Vagina (tissue), 2 donors: ENCODE measurements around the gene MAP6D1. TPM values are rescaled to one million over a fixed set of nuclear protein-coding genes. Genes with fewer than 3 reads are reported as not detected.
"Not testable (repeated sequence)": the region's sequence is repeated elsewhere in the genome, so short reads cannot be mapped to it uniquely, and the experiment has no call there.

Experiments used
- DNase-seq, 2 donors: peaks; one replicate each; pipeline ENCODE4 v3.0.0-alpha.2; 2017; ENCODE audit errors: extremely low spot score in 2 of 2
- H3K27ac ChIP-seq: fragments of 200-600 bp; sonication (generic); one replicate; pipeline ENCODE4 v1.5.1; 2019
- H3K27me3 ChIP-seq: fragments of 200-600 bp; sonication (generic); one replicate; pipeline ENCODE4 v1.5.1; 2019
- H3K36me3 ChIP-seq, 2 donors: fragments of 200-600 bp; sonication (generic); one replicate each; pipeline ENCODE4 v1.5.1; 2017 to 2019
- H3K4me1 ChIP-seq: fragments of 200-600 bp; sonication (generic); one replicate; pipeline ENCODE4 v1.5.1; 2019
- H3K4me3 ChIP-seq, 2 donors: fragments of 200-600 bp; sonication (generic); 1 replicate in 1 of 2; 2 replicates in 1 of 2; pipeline ENCODE4 v1.5.1; 2016 to 2019
- H3K9me3 ChIP-seq: fragments of 200-600 bp; sonication (generic); one replicate; pipeline ENCODE4 v1.5.1; 2019
- CTCF ChIP-seq, 3 experiments: fragments of 450-650 bp in 2 of 3; fragments of 200-600 bp in 1 of 3; sonication (generic) in 1 of 3; IDR thresholded peaks; one replicate each; pipeline ENCODE4 v1.5.1; 2017 to 2019; ENCODE audit warnings: antibody characterized with exemption in 3 of 3, mild to moderate bottlenecking in 2 of 3, moderate library complexity in 2 of 3
- POLR2A ChIP-seq, 2 donors: fragments of 450-650 bp; IDR thresholded peaks; one replicate each; pipeline ENCODE4 v1.6.1; 2017; ENCODE audit warnings: antibody characterized with exemption in 2 of 2, mild to moderate bottlenecking in 2 of 2, moderate library complexity in 2 of 2
- POLR2AphosphoS5 ChIP-seq, 2 donors: sonication (generic); formaldehyde crosslinking; IDR thresholded peaks; one replicate each; pipeline ENCODE4 v1.9.0; 2017; ENCODE audit warnings: antibody characterized with exemption in 2 of 2, mild to moderate bottlenecking in 2 of 2, low read depth in 1 of 2; ENCODE audit not compliant: insufficient read depth in 1 of 2
- intact Hi-C: fragments of 100-400 bp; cut with DNase I; formaldehyde crosslinking; loops from one replicate; pipeline ENCODE4 v1.15.1; 2023
- total RNA-seq: library from RNA; depleted of rRNA; stranded (reverse); fragments of >200 nt; gene quantifications from one replicate; pipeline ENCODE4 v1.2.3, GENCODE V29; 2016

Gene MAP6D1
- total RNA-seq, 1 donor from 2014 or later: not detected

GRCh38 chr3:183782576-183783276 lies 42.7 kb downstream of the MAP6D1 start:
- Histone ChIP-seq H3K4me3 (no peak overlapping the region), H3K27ac (no peak overlapping the region), H3K9me3 (no peaks in the 10 kb centered on the region), H3K36me3 (peaks cover 0 to 55% of the 10 kb centered on the region in 2 donors), H3K4me1 (no peaks in the 10 kb centered on the region), H3K27me3 (no peaks in the 10 kb centered on the region)
- TF ChIP-seq POLR2AphosphoS5 (IDR thresholded peaks at IDR 0.05; ENCODE audit: insufficient read depth in 1 of 2, low read depth in 1 of 2) (no peak), CTCF (IDR thresholded peaks at IDR 0.05) (no peak), POLR2A (IDR thresholded peaks at IDR 0.05) (no peak)
- intact Hi-C loops: no loop called here
- no peak for DNase-seq

GRCh38 chr3:183781246-183781645 lies 44.1 kb downstream of the MAP6D1 start:
- peaks cover 0 to 53% of the 10 kb centered on the region in 2 donors for H3K36me3 ChIP-seq
- no peaks in the 10 kb centered on the region for H3K9me3 ChIP-seq
- H3K27ac ChIP-seq: no peak overlapping the region
- no peak overlapping the region for H3K4me3 ChIP-seq
- H3K4me1 ChIP-seq: no peaks in the 10 kb centered on the region
- TF ChIP-seq CTCF (IDR thresholded peaks at IDR 0.05): no peak
- no peak for TF ChIP-seq POLR2A (IDR thresholded peaks at IDR 0.05)
- no peak for TF ChIP-seq POLR2AphosphoS5 (IDR thresholded peaks at IDR 0.05; ENCODE audit: insufficient read depth in 1 of 2, low read depth in 1 of 2)
- no peak for DNase-seq
- intact Hi-C loops: no loop called here
- H3K27me3 ChIP-seq: no peaks in the 10 kb centered on the region

GRCh38 chr3:183779896-183780465 lies 45.4 kb downstream of the MAP6D1 start:
- intact Hi-C loops: no loop called here
- Histone ChIP-seq H3K36me3 (peaks cover 0 to 59% of the 10 kb centered on the region in 2 donors), H3K27ac (no peak overlapping the region), H3K4me1 (no peaks in the 10 kb centered on the region), H3K27me3 (no peaks in the 10 kb centered on the region), H3K4me3 (no peak overlapping the region), H3K9me3 (no peaks in the 10 kb centered on the region)
- no peak for DNase-seq
- TF ChIP-seq POLR2A (IDR thresholded peaks at IDR 0.05) (no peak), CTCF (IDR thresholded peaks at IDR 0.05) (no peak), POLR2AphosphoS5 (IDR thresholded peaks at IDR 0.05; ENCODE audit: insufficient read depth in 1 of 2, low read depth in 1 of 2) (no peak)

GRCh38 chr3:183777016-183777618 lies 48.3 kb downstream of the MAP6D1 start:
- H3K27me3 ChIP-seq: no peaks in the 10 kb centered on the region
- peaks cover 0 to 73% of the 10 kb centered on the region in 2 donors for H3K36me3 ChIP-seq
- no peaks in the 10 kb centered on the region for H3K4me1 ChIP-seq
- TF ChIP-seq CTCF (IDR thresholded peaks at IDR 0.05) (no peak), POLR2A (IDR thresholded peaks at IDR 0.05) (no peak), POLR2AphosphoS5 (IDR thresholded peaks at IDR 0.05; ENCODE audit: insufficient read depth in 1 of 2, low read depth in 1 of 2) (no peak)
- H3K9me3 ChIP-seq: no peaks in the 10 kb centered on the region
- no peak for DNase-seq
- no peak overlapping the region for H3K4me3 ChIP-seq
- H3K27ac ChIP-seq: no peak overlapping the region
- intact Hi-C loops: no loop called here

GRCh38 chr3:183776451-183776850 lies 48.9 kb downstream of the MAP6D1 start:
- peaks cover 0 to 70% of the 10 kb centered on the region in 2 donors for H3K36me3 ChIP-seq

More at GRCh38 chr3:183776451-183776850, 48.9 kb downstream of the MAP6D1 start:
- H3K4me3 ChIP-seq, DNase-seq, intact Hi-C loops, H3K27ac ChIP-seq, H3K27me3 ChIP-seq, H3K9me3 ChIP-seq, H3K4me1 ChIP-seq: not testable (repeated sequence)
